AG04449 (cell line): Measurements from ENCODE around the gene ACBD6.

ENCODE experiments used
- CTCF ChIA-PET: fragments of 350-600 bp; formaldehyde crosslinking; extraction: SDS; loops from one replicate; lab custom pipeline; 2021; ENCODE audit warnings: antibody characterized with exemption; lab: Yijun Ruan, JAX
- POLR2A ChIA-PET: fragments of 400-600, 350-600 bp; formaldehyde crosslinking; extraction: SDS; loops from one replicate; lab custom pipeline; 2020; ENCODE audit warnings: antibody characterized with exemption, inconsistent platforms; lab: Yijun Ruan, JAX
- DNase-seq: peaks from one replicate; pipeline ENCODE4 v3.0.0-alpha.2; 2010; ENCODE audit warnings: low read depth, low spot score
- H3K4me3 ChIP-seq: 2 replicates; pipeline ENCODE4 v1.5.1; 2011; ENCODE audit warnings: low read depth, mild to moderate bottlenecking, control low read depth, low read length
- TF ChIP-seq, protein P1 (sequence below): IDR thresholded peaks from one replicate; pipeline ENCODE4 v1.5.1; 2011; ENCODE audit warnings: mild to moderate bottlenecking, moderate library complexity, low read length, control low read depth, inconsistent platforms; ENCODE audit not compliant: insufficient read depth; ENCODE audit errors: missing control alignments

ACBD6 gene

DNA sequence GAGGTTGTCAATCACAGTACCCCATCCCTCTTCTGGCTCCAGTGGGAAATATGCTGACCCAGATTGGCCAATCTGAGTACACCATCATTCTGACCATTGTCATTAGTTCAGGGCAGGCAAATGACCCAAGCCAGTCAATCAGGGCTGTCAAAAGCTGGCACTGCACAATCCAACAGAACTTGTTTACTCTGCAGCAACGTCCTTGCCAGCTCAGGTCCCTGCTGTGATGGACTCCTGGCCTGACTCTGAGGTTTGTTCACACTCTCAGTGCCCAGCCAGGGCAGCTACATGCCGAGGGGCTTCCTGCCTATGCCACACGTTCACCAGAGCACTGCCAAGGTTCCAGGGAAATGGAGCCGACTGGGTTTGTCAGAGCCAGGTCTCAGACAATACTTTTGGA, 41.7 kb upstream of the ACBD6 start:
- no peak overlapping the region for H3K4me3 ChIP-seq
- DNase-seq, result no peak
- TF ChIP-seq, protein P1, sequence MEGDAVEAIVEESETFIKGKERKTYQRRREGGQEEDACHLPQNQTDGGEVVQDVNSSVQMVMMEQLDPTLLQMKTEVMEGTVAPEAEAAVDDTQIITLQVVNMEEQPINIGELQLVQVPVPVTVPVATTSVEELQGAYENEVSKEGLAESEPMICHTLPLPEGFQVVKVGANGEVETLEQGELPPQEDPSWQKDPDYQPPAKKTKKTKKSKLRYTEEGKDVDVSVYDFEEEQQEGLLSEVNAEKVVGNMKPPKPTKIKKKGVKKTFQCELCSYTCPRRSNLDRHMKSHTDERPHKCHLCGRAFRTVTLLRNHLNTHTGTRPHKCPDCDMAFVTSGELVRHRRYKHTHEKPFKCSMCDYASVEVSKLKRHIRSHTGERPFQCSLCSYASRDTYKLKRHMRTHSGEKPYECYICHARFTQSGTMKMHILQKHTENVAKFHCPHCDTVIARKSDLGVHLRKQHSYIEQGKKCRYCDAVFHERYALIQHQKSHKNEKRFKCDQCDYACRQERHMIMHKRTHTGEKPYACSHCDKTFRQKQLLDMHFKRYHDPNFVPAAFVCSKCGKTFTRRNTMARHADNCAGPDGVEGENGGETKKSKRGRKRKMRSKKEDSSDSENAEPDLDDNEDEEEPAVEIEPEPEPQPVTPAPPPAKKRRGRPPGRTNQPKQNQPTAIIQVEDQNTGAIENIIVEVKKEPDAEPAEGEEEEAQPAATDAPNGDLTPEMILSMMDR, result no peak
- ChIA-PET CTCF (interaction anchor here (2.0 kb wide), 1 partner anchor 28 kb away, joined by 9 read pairs; no protein-coding TSS in a partner anchor), POLR2A (no interaction called here)

GRCh38 chr1:180542838-180543145, 40.4 kb upstream of the ACBD6 start:
- no peak for DNase-seq
- POLR2A ChIA-PET, result no interaction called here
- CTCF ChIA-PET, result interaction anchor here (1.0 kb wide), 2 partner anchors 11 to 320 kb away, joined by 3 to 4 read pairs; no protein-coding TSS in a partner anchor

GRCh38 chr1:180542113-180542837, 39.9 kb upstream of the ACBD6 start:
- DNase-seq, result no peak
- POLR2A ChIA-PET, result no interaction called here
- CTCF ChIA-PET, result interaction anchor here (1.0 to 1.5 kb wide), 4 partner anchors 9 to 320 kb away, joined by 3 to 4 read pairs (median 4); no protein-coding TSS in a partner anchor
- TF ChIP-seq, protein P1, result no peak
- no peak overlapping the region for H3K4me3 ChIP-seq

More at GRCh38 chr1:180542838-180543145, 40.4 kb upstream of the ACBD6 start:
- H3K4me3 ChIP-seq, result no peak overlapping the region
- TF ChIP-seq, protein P1, result no peak

GRCh38 chr1:180540697-180541594, 38.6 kb upstream of the ACBD6 start:
- TF ChIP-seq, protein P1, result no peak
- POLR2A ChIA-PET, result no interaction called here
- no peak overlapping the region for H3K4me3 ChIP-seq
- CTCF ChIA-PET, result interaction anchor here (1.0 to 10.1 kb wide), 3 partner anchors 10 to 323 kb away, joined by 4 to 172 read pairs (median 4); no protein-coding TSS in a partner anchor
- no peak for DNase-seq

DNA sequence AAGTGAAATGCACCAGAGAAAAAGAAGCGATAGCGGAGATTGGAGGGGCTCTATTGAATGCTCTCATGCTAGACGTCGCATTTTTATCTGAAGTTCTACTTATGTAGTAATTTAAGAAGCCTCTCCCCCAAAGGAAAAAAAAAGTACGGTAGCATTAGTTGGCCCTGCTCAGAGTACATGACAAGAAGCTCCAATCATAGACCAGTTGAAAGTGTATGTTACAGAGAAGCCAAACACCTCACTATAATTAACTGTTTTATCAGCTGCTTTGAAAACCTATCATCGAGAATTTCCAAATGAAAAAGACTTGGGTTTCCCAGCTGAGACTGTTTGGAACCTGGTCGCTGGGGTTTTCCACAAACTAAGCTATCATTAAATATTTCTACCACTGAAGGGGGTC, 36.8 kb upstream of the ACBD6 start:
- POLR2A ChIA-PET, result no interaction called here
- DNase-seq, result no peak
- TF ChIP-seq, protein P1, result no peak
- CTCF ChIA-PET, result interaction anchor here (1.0 to 10.1 kb wide), 4 partner anchors 9 to 324 kb away, joined by 4 to 172 read pairs (median 11); no protein-coding TSS in a partner anchor
- H3K4me3 ChIP-seq, result no peak overlapping the region
